H1 (cell line): ENCODE data around the gene TACR3. TPM values are rescaled to one million over a fixed set of nuclear protein-coding genes. Genes with fewer than 3 reads are reported as not detected.

ENCODE experiments used
- CTCF ChIA-PET: fragments of 300-600 bp; sonication (Branson Sonifier 250); formaldehyde crosslinking; loops from one replicate; lab custom pipeline; 2021; ENCODE audit not compliant: partially characterized antibody; lab: Charles Lee
- POLR2A ChIA-PET: fragments of 300-600 bp; sonication (Branson Sonifier 250); formaldehyde crosslinking; loops from one replicate; lab custom pipeline; 2021; ENCODE audit warnings: inconsistent platforms; ENCODE audit not compliant: partially characterized antibody; lab: Charles Lee
- DNase-seq, 2 experiments: peaks; one replicate each; pipeline versions ENCODE4 v3.0.0 to v3.0.0-alpha.2; 2010 to 2022; ENCODE audit warnings: low spot score in 2 of 2, low read depth in 1 of 2, mixed read lengths in 1 of 2
- FAIRE-seq: peaks from 2 replicates; lab custom pipeline; 2011; peaks lifted over from hg19 to GRCh38; lab: Jason Lieb, UNC
- H2AFZ ChIP-seq: 2 replicates; pipeline ENCODE4 v1.8.1; 2012; ENCODE audit warnings: low read length, inconsistent platforms
- H2AK5ac ChIP-seq: 2 replicates; pipeline ENCODE4 v1.6.1; 2013; ENCODE audit warnings: low read depth, low read length
- H2BK120ac ChIP-seq: replicated peaks from 2 replicates; pipeline ENCODE3; 2013; ENCODE audit warnings: low read depth, low read length, inconsistent platforms
- H2BK12ac ChIP-seq: 2 replicates; pipeline ENCODE4 v1.6.1; 2013; ENCODE audit warnings: low read depth, low read length
- H2BK15ac ChIP-seq: 2 replicates; pipeline ENCODE4 v1.6.1; 2013; ENCODE audit warnings: low read length
- H2BK20ac ChIP-seq: 2 replicates; pipeline ENCODE4 v1.6.1; 2013; ENCODE audit warnings: low read length
- H2BK5ac ChIP-seq: 2 replicates; pipeline ENCODE4 v1.6.1; 2013; ENCODE audit warnings: low read depth, low read length
- H3K14ac ChIP-seq: 2 replicates; pipeline ENCODE4 v1.6.1; 2013; ENCODE audit warnings: inconsistent platforms; ENCODE audit not compliant: insufficient read length
- H3K18ac ChIP-seq: 2 replicates; pipeline ENCODE4 v1.6.1; 2013; ENCODE audit warnings: low read length; ENCODE audit errors: extremely low read depth
- H3K23ac ChIP-seq: 2 replicates; pipeline ENCODE4 v1.6.1; 2013; ENCODE audit warnings: inconsistent platforms; ENCODE audit not compliant: insufficient read length
- H3K23me2 ChIP-seq: 2 replicates; pipeline ENCODE4 v1.6.1; 2013; ENCODE audit warnings: low read depth, low read length
- H3K27ac ChIP-seq: 2 replicates; pipeline ENCODE4 v1.6.1; 2011; ENCODE audit warnings: low read depth, low read length, inconsistent platforms
- H3K27me3 ChIP-seq, 4 experiments: replicated peaks in 1 of 4; 1 replicate in 1 of 4; 2 replicates in 3 of 4; pipeline versions ENCODE4 v1.6.1 to v1.8.1; 2011 to 2013; ENCODE audit warnings: low read length in 3 of 4, mild to moderate bottlenecking in 3 of 4, inconsistent platforms in 2 of 4, mixed read lengths in 2 of 4, moderate library complexity in 1 of 4; ENCODE audit not compliant: control insufficient read depth in 3 of 4, insufficient read depth in 3 of 4; ENCODE audit errors: extremely low read depth in 1 of 4
- H3K36me3 ChIP-seq, 4 experiments: 2 replicates each; pipeline versions ENCODE4 v1.6.1 to v1.8.1; 2011 to 2013; ENCODE audit warnings: mild to moderate bottlenecking in 4 of 4, low read length in 3 of 4, moderate library complexity in 2 of 4, control low read depth in 1 of 4, inconsistent platforms in 1 of 4; ENCODE audit not compliant: insufficient read depth in 4 of 4, control insufficient read depth in 2 of 4
- H3K4ac ChIP-seq: replicated peaks from 2 replicates; pipeline ENCODE3; 2013; ENCODE audit warnings: low read length, low read depth, mixed read lengths, inconsistent platforms; ENCODE audit not compliant: insufficient read length
- H3K4me1 ChIP-seq, 4 experiments: replicated peaks in 1 of 4; 1 replicate in 1 of 4; 2 replicates in 3 of 4; pipeline versions ENCODE4 v1.6.1 to v1.8.1; 2011 to 2013; ENCODE audit warnings: low read length in 3 of 4, inconsistent platforms in 2 of 4, mixed read lengths in 1 of 4; ENCODE audit not compliant: insufficient read depth in 4 of 4, control insufficient read depth in 3 of 4
- H3K4me2 ChIP-seq, 2 experiments: 2 replicates each; pipeline versions ENCODE4 v1.6.1 to v1.8.1; 2011 to 2013; ENCODE audit warnings: low read depth in 2 of 2, low read length in 2 of 2, control low read depth in 1 of 2, inconsistent platforms in 1 of 2, mild to moderate bottlenecking in 1 of 2; ENCODE audit not compliant: insufficient read depth in 1 of 2
- H3K4me3 ChIP-seq, 4 experiments: fragments of 200-600, 300-600 bp in 1 of 4; sonication (generic), shearing (Covaris generic), sonication (Bioruptor Twin) in 1 of 4; 2 replicates each; pipeline versions ENCODE4 v1.5.1 to v1.8.1; 2011 to 2016; ENCODE audit warnings: low read length in 4 of 4, low read depth in 3 of 4, control low read depth in 2 of 4, inconsistent platforms in 2 of 4, mild to moderate bottlenecking in 2 of 4, mixed read lengths in 1 of 4, moderate library complexity in 1 of 4; ENCODE audit not compliant: insufficient read depth in 2 of 4; ENCODE audit errors: extremely low read depth in 1 of 4
- H3K56ac ChIP-seq: replicated peaks from 2 replicates; pipeline ENCODE3; 2013; ENCODE audit warnings: low read depth, mild to moderate bottlenecking, mixed read lengths, low read length, inconsistent platforms; ENCODE audit not compliant: insufficient read length
- H3K79me1 ChIP-seq: 2 replicates; pipeline ENCODE4 v1.6.1; 2013; ENCODE audit warnings: low read depth, low read length, control low read depth
- H3K79me2 ChIP-seq, 2 experiments: 2 replicates each; pipeline versions ENCODE4 v1.6.1 to v1.8.1; 2012 to 2013; ENCODE audit warnings: low read length in 2 of 2, mild to moderate bottlenecking in 2 of 2, inconsistent platforms in 1 of 2; ENCODE audit not compliant: insufficient read depth in 2 of 2, control insufficient read depth in 1 of 2
- H3K9ac ChIP-seq, 4 experiments: replicated peaks in 1 of 4; 1 replicate in 1 of 4; 2 replicates in 3 of 4; pipeline versions ENCODE4 v1.6.1 to v1.8.1; 2011 to 2013; ENCODE audit warnings: low read depth in 3 of 4, low read length in 3 of 4, control low read depth in 2 of 4, mild to moderate bottlenecking in 2 of 4, moderate library complexity in 2 of 4, inconsistent platforms in 1 of 4; ENCODE audit errors: extremely low read depth in 1 of 4
- H3K9me3 ChIP-seq, 2 experiments: 2 replicates each; pipeline versions ENCODE4 v1.6.1 to v1.8.1; 2012 to 2013; ENCODE audit warnings: mild to moderate bottlenecking in 2 of 2, moderate library complexity in 2 of 2, control low read depth in 1 of 2, inconsistent platforms in 1 of 2, low read depth in 1 of 2, low read length in 1 of 2, mixed read lengths in 1 of 2; ENCODE audit not compliant: insufficient read depth in 2 of 2
- H4K20me1 ChIP-seq, 2 experiments: replicated peaks in 1 of 2; 2 replicates each; pipeline versions ENCODE3 to v1.8.1; 2011 to 2013; ENCODE audit warnings: inconsistent platforms in 2 of 2, low read length in 2 of 2, mild to moderate bottlenecking in 1 of 2; ENCODE audit not compliant: insufficient read depth in 2 of 2, control insufficient read depth in 1 of 2
- H4K5ac ChIP-seq: 2 replicates; pipeline ENCODE4 v1.6.1; 2013; ENCODE audit warnings: low read length, low read depth, mixed read lengths, inconsistent platforms; ENCODE audit not compliant: insufficient read length
- H4K8ac ChIP-seq: 2 replicates; pipeline ENCODE4 v1.8.0; 2013; ENCODE audit warnings: mild to moderate bottlenecking, moderate library complexity, low read length, inconsistent platforms; ENCODE audit not compliant: insufficient read depth; ENCODE audit errors: extremely low read depth
- H4K91ac ChIP-seq: replicated peaks from 2 replicates; pipeline ENCODE3; 2013; ENCODE audit warnings: low read length, mixed read lengths, inconsistent platforms; ENCODE audit not compliant: insufficient read length
- BACH1 ChIP-seq: IDR thresholded peaks from 2 replicates; pipeline ENCODE4 v1.6.1; 2012; ENCODE audit warnings: low read length, improper control_type of control experiment
- CHD2 ChIP-seq: IDR thresholded peaks from 2 replicates; pipeline ENCODE4 v1.6.1; 2012; ENCODE audit warnings: low read length, improper control_type of control experiment
- CTBP2 ChIP-seq: IDR thresholded peaks from 2 replicates; pipeline ENCODE4 v1.7.0; 2011; ENCODE audit warnings: borderline replicate concordance, mild to moderate bottlenecking, moderate library complexity, mixed read lengths, low read length; ENCODE audit not compliant: insufficient read depth, insufficient read length
- HDAC6 ChIP-seq: IDR thresholded peaks from one replicate; pipeline ENCODE4 v1.7.1; 2012; ENCODE audit warnings: low read depth, mild to moderate bottlenecking, inconsistent platforms, low read length, moderate library complexity
- POLR2AphosphoS5 ChIP-seq: IDR thresholded peaks from 2 replicates; pipeline ENCODE4 v1.6.1; 2011; ENCODE audit warnings: low read depth, low read length
- TAF1 ChIP-seq: IDR thresholded peaks from 2 replicates; pipeline ENCODE4 v1.6.1; 2011; ENCODE audit warnings: mild to moderate bottlenecking, low read depth, low read length
- TCF12 ChIP-seq: IDR thresholded peaks from 2 replicates; pipeline ENCODE4 v1.6.1; 2011; ENCODE audit warnings: low read depth, mild to moderate bottlenecking, low read length
- WGBS, 2 experiments: shearing (Covaris generic) in 1 of 2; methylation state at CpG; one replicate each; pipeline versions ENCODE4 v1.1.6 to v1.1.7; 2013 to 2015; ENCODE audit warnings: low lambda C conversion rate in 2 of 2, mixed read lengths in 2 of 2, inconsistent platforms in 1 of 2, low coverage in 1 of 2, missing lambda C conversion rate in 1 of 2; ENCODE audit not compliant: insufficient replicate concordance in 2 of 2, insufficient coverage in 1 of 2, insufficient read length in 1 of 2; ENCODE audit errors: extremely low coverage in 1 of 2, missing lambda C conversion rate in 1 of 2; 5-methylcytosine and 5-hydroxymethylcytosine counted together
- polyA plus RNA-seq, 7 experiments: library from polyadenylated mRNA; depleted of rRNA in 3 of 7; stranded (reverse) in 5 of 7; unstranded in 2 of 7; fragments of >200 nt in 5 of 7; fragments of 200-250 nt in 2 of 7; gene quantifications; 1 replicate in 5 of 7; 2 replicates in 1 of 7; 4 replicates in 1 of 7; pipeline versions ENCODE4 v1.2.1 to v1.2.3, GENCODE V29; 2011 to 2013; ENCODE audit warnings: missing spikeins in 2 of 7, mixed read lengths in 2 of 7
- total RNA-seq: library from RNA; stranded (reverse); fragmentation: NEBNext Ultra II Directional; extraction: Animal tissue kit (Norgen Biotek cat#: 25700); gene quantifications from 2 replicates; pipeline ENCODE4 v1.2.1, GENCODE V29; 2021
- TF ChIP-seq, protein P1 (sequence below): IDR thresholded peaks from 2 replicates; pipeline ENCODE4 v1.6.1; 2012; ENCODE audit warnings: inconsistent platforms

The TACR3 gene
- total and polyA plus RNA-seq, 2 of the 8 experiments (the other 6 are each of a cell fraction or from before 2014, with no cell fraction given), result 0.30 to 2.3 TPM

GRCh38 chr4:103664436-103665075 lies 55.2 kb downstream of the TACR3 start:
- H3K4me2 ChIP-seq, result no peak overlapping the region
- no peak overlapping the region for H2BK20ac ChIP-seq
- no peak overlapping the region for H2AFZ ChIP-seq
- no peaks in the 10 kb centered on the region for H3K4me1 ChIP-seq
- H4K20me1 ChIP-seq, result no peaks in the 10 kb centered on the region
- no peak overlapping the region for H2BK5ac ChIP-seq
- no peak overlapping the region for H2BK120ac ChIP-seq
- H2BK15ac ChIP-seq, result no peak overlapping the region
- H3K4ac ChIP-seq, result no peak overlapping the region
- H4K91ac ChIP-seq, result no peak overlapping the region
- H2AK5ac ChIP-seq, result no peak overlapping the region
- no peaks in the 10 kb centered on the region for H3K23me2 ChIP-seq
- H3K14ac ChIP-seq, result no peak overlapping the region
- H3K23ac ChIP-seq, result no peak overlapping the region
- POLR2A ChIA-PET, result no interaction called here
- H3K27me3 ChIP-seq, result no peaks in the 10 kb centered on the region
- WGBS, 2 experiments, result 86% methylated on average over 2 of the region's 2 CpGs; no CpG with 5 or more reads in 1 of the 2 experiments
- H3K9me3 ChIP-seq, result no peaks in the 10 kb centered on the region
- H3K56ac ChIP-seq, result no peak overlapping the region
- H3K18ac ChIP-seq, result no peak overlapping the region
- H4K8ac ChIP-seq, result no peak overlapping the region
- TF ChIP-seq CHD2, result no peak
- TF ChIP-seq BACH1, result no peak
- no peak for TF ChIP-seq HDAC6
- TF ChIP-seq, protein P1, sequence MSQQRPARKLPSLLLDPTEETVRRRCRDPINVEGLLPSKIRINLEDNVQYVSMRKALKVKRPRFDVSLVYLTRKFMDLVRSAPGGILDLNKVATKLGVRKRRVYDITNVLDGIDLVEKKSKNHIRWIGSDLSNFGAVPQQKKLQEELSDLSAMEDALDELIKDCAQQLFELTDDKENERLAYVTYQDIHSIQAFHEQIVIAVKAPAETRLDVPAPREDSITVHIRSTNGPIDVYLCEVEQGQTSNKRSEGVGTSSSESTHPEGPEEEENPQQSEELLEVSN, result no peak
- no peak for TF ChIP-seq TAF1
- no peak for TF ChIP-seq POLR2AphosphoS5
- TF ChIP-seq TCF12, result no peak
- no peak for TF ChIP-seq CTBP2
- no peak for FAIRE-seq
- no peak for DNase-seq
- H4K5ac ChIP-seq, result no peak overlapping the region
- H3K9ac ChIP-seq, result no peak overlapping the region
- H3K27ac ChIP-seq, result no peak overlapping the region
- CTCF ChIA-PET, result interaction anchor here (0.6 to 2.0 kb wide), 5 partner anchors 8 to 348 kb away, joined by 3 to 5 read pairs (median 3); no protein-coding TSS in a partner anchor
- no peaks in the 10 kb centered on the region for H3K79me2 ChIP-seq
- H3K79me1 ChIP-seq, result no peaks in the 10 kb centered on the region
- no peak overlapping the region for H2BK12ac ChIP-seq
- H3K4me3 ChIP-seq, result no peak overlapping the region
- H3K36me3 ChIP-seq, result no peaks in the 10 kb centered on the region
